ENCODE measurements around the gene C22orf23.

C22orf23 gene

DNA sequence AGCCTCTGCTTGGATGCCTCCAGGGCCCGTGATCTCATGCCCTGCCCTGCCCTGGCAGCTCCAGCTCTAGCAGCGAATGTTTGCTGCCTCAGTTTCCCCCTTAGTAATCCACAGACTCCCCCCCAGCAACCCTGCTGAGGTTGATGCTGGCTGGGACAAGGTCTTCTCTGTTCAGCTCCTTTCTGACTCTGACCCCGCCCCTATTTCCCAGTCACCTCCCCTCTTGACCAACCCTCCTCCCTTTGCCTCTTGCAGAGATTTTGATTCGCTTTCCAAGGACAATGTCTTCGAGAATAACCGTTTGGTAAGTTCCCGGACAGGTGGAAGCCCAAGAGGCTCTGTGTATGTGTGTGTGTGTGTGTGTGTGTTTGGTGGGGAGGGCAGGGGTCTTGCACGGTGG lies 41.7 kb downstream of the C22orf23 start:
- Histone ChIP-seq H3K9me3 (ENCODE audit: insufficient read depth, low read depth, low read length) (peaks cover 2% of the 10 kb centered on the region), H3K18ac (ENCODE audit: low read length) (no peak overlapping the region), H3K4me2 (ENCODE audit: low read length) (no peak overlapping the region), H3K36me3 (ENCODE audit: control insufficient read depth in 1 of 2, insufficient read depth in 2 of 2, low read length in 2 of 2) (peaks cover 55 to 58% of the 10 kb centered on the region in 2 experiments), H2BK5ac (ENCODE audit: low read depth, low read length, poor library complexity) (no peak overlapping the region), H3K14ac (ENCODE audit: low read length) (no peak overlapping the region), H4K8ac (ENCODE audit: low read depth, low read length) (no peak overlapping the region), H4K12ac (ENCODE audit: low read depth, low read length) (no peak overlapping the region), H2BK12ac (ENCODE audit: low read length) (no peak overlapping the region), H3K79me1 (ENCODE audit: low read length) (peaks cover 14% of the 10 kb centered on the region), H2AK5ac (ENCODE audit: low read length) (no peak overlapping the region), H3K4ac (ENCODE audit: low read depth, low read length) (no peak overlapping the region), H3K23ac (ENCODE audit: low read length) (no peak overlapping the region), H3K27me3 (ENCODE audit: insufficient read depth, low read length) (no peaks in the 10 kb centered on the region), H2BK120ac (ENCODE audit: insufficient read depth, low read length, poor library complexity) (no peak overlapping the region), H4K91ac (ENCODE audit: low read depth, low read length) (no peak overlapping the region), H3K9ac (ENCODE audit: low read length) (no peak overlapping the region), H3K27ac (ENCODE audit: low read depth, low read length) (no peak overlapping the region), H3K79me2 (ENCODE audit: control insufficient read depth, insufficient read depth, low read length, poor library complexity) (peaks cover 25% of the 10 kb centered on the region), H3K4me1 (ENCODE audit: control insufficient read depth in 1 of 2, insufficient read depth in 2 of 2, low read length in 2 of 2) (peaks cover 24% of the 10 kb centered on the region in 2 experiments), H3K4me3 (ENCODE audit: low read depth, low read length) (no peak overlapping the region), H2AFZ (ENCODE audit: insufficient read depth, low read length, poor library complexity) (no peak overlapping the region)
- no peak for DNase-seq
- WGBS (ENCODE audit: extremely low coverage, insufficient coverage, insufficient read length), result no CpG with 5 or more reads among the region's 8 CpGs

DNA sequence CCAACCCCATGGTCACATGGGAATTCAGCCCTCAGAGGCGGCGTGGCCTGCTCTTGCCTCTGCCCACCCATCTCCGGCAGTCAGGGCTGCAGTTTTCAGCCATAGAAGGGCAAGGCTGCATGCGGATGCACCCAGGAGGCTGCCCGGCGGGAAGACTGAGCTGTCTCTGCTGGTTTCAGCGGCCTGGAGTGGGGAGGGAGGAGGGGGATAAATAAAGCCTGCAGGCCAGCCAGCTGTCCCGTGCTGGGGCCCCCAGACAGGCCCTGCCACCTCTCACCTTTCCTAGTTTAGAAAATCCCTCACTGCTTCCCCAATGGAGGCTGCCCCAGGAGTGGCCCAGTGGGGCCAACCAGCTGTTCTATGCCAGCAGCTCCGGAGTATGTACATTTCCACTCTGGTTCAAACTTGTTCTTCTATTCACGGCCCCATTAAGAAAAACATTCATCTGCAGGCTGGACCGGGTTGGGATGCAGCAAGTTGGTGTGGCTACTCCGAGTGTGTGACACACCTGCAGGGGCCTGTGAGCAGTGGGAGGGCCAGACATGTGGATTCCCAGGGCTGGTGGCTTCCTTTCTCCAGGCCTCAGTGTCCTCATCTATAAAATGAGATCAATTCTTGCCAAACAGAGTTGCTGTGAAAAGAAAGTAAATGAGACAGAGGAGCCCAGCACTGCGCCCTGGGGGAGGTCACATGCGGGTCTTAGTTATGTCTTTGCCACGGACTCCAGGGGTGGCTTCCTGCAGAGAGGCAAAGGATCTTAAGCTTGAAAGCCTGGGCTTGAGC lies 42.3 kb downstream of the C22orf23 start:
- Histone ChIP-seq H3K27ac (ENCODE audit: low read depth, low read length) (peak overlapping the region; percentile 36), H3K23ac (ENCODE audit: low read length) (no peak overlapping the region), H3K27me3 (ENCODE audit: insufficient read depth, low read length) (no peaks in the 10 kb centered on the region), H3K4me1 (ENCODE audit: control insufficient read depth in 1 of 2, insufficient read depth in 2 of 2, low read length in 2 of 2) (peaks cover 24% of the 10 kb centered on the region in 2 experiments), H3K79me1 (ENCODE audit: low read length) (peaks cover 19% of the 10 kb centered on the region), H3K9me3 (ENCODE audit: insufficient read depth, low read depth, low read length) (peaks cover 2% of the 10 kb centered on the region), H3K36me3 (ENCODE audit: control insufficient read depth in 1 of 2, insufficient read depth in 2 of 2, low read length in 2 of 2) (peaks cover 49 to 52% of the 10 kb centered on the region in 2 experiments), H3K9ac (ENCODE audit: low read length) (no peak overlapping the region), H3K4me3 (ENCODE audit: low read depth, low read length) (no peak overlapping the region), H2AFZ (ENCODE audit: insufficient read depth, low read length, poor library complexity) (no peak overlapping the region), H4K8ac (ENCODE audit: low read depth, low read length) (no peak overlapping the region), H3K14ac (ENCODE audit: low read length) (no peak overlapping the region), H2AK5ac (ENCODE audit: low read length) (no peak overlapping the region), H3K79me2 (ENCODE audit: control insufficient read depth, insufficient read depth, low read length, poor library complexity) (peaks cover 30% of the 10 kb centered on the region), H3K18ac (ENCODE audit: low read length) (peak overlapping the region; percentile 5), H2BK12ac (ENCODE audit: low read length) (no peak overlapping the region), H4K91ac (ENCODE audit: low read depth, low read length) (no peak overlapping the region), H2BK5ac (ENCODE audit: low read depth, low read length, poor library complexity) (no peak overlapping the region), H4K12ac (ENCODE audit: low read depth, low read length) (no peak overlapping the region), H3K4me2 (ENCODE audit: low read length) (no peak overlapping the region), H2BK120ac (ENCODE audit: insufficient read depth, low read length, poor library complexity) (no peak overlapping the region), H3K4ac (ENCODE audit: low read depth, low read length) (peak overlapping the region; percentile 85)
- DNase-seq, result peak in 1 of 2 donors; percentile 39
- WGBS (ENCODE audit: extremely low coverage, insufficient coverage, insufficient read length), result no CpG with 5 or more reads among the region's 15 CpGs

GRCh38 chr22:37909766-37910165 lies 43.6 kb downstream of the C22orf23 start:
- no peaks in the 10 kb centered on the region for H3K27me3 ChIP-seq (ENCODE audit: insufficient read depth, low read length)
- peaks cover 35% of the 10 kb centered on the region for H3K79me2 ChIP-seq (ENCODE audit: control insufficient read depth, insufficient read depth, low read length, poor library complexity)
- no peak overlapping the region for H2BK120ac ChIP-seq (ENCODE audit: insufficient read depth, low read length, poor library complexity)
- peak overlapping the region; percentile 34 for H3K18ac ChIP-seq (ENCODE audit: low read length)
- H3K4me3 ChIP-seq (ENCODE audit: low read depth, low read length), result no peak overlapping the region
- H3K9me3 ChIP-seq (ENCODE audit: insufficient read depth, low read depth, low read length), result no peaks in the 10 kb centered on the region
- no peak overlapping the region for H2BK5ac ChIP-seq (ENCODE audit: low read depth, low read length, poor library complexity)
- no peak overlapping the region for H4K91ac ChIP-seq (ENCODE audit: low read depth, low read length)
- no peak overlapping the region for H3K9ac ChIP-seq (ENCODE audit: low read length)
- WGBS (ENCODE audit: extremely low coverage, insufficient coverage, insufficient read length), result no CpG with 5 or more reads among the region's 7 CpGs
- no peak overlapping the region for H2BK12ac ChIP-seq (ENCODE audit: low read length)
- no peak overlapping the region for H2AFZ ChIP-seq (ENCODE audit: insufficient read depth, low read length, poor library complexity)
- no peak overlapping the region for H3K23ac ChIP-seq (ENCODE audit: low read length)
- H3K14ac ChIP-seq (ENCODE audit: low read length), result no peak overlapping the region
- no peak overlapping the region for H2AK5ac ChIP-seq (ENCODE audit: low read length)
- DNase-seq, result peak; percentile 34 to 55
- H4K12ac ChIP-seq (ENCODE audit: low read depth, low read length), result no peak overlapping the region
- H3K4ac ChIP-seq (ENCODE audit: low read depth, low read length), result peak overlapping the region; percentile 57
- no peak overlapping the region for H3K4me2 ChIP-seq (ENCODE audit: low read length)
- peaks cover 28 to 31% of the 10 kb centered on the region in 2 experiments for H3K4me1 ChIP-seq (ENCODE audit: control insufficient read depth in 1 of 2, insufficient read depth in 2 of 2, low read length in 2 of 2)
- H4K8ac ChIP-seq (ENCODE audit: low read depth, low read length), result no peak overlapping the region
- peak overlapping the region; percentile 21 for H3K27ac ChIP-seq (ENCODE audit: low read depth, low read length)
- H3K36me3 ChIP-seq (ENCODE audit: control insufficient read depth in 1 of 2, insufficient read depth in 2 of 2, low read length in 2 of 2), result peaks cover 36 to 43% of the 10 kb centered on the region in 2 experiments
- H3K79me1 ChIP-seq (ENCODE audit: low read length), result peaks cover 29% of the 10 kb centered on the region

- H3K79me2 ChIP-seq (ENCODE audit: control insufficient read depth, insufficient read depth, low read length, poor library complexity), result peaks cover 35% of the 10 kb centered on the region
- H3K4me1 ChIP-seq (ENCODE audit: control insufficient read depth in 1 of 2, insufficient read depth in 2 of 2, low read length in 2 of 2), result peaks cover 34 to 38% of the 10 kb centered on the region in 2 experiments
- peaks cover 37% of the 10 kb centered on the region for H3K79me1 ChIP-seq (ENCODE audit: low read length)
- peak overlapping the region; percentile 99 for H4K91ac ChIP-seq (ENCODE audit: low read depth, low read length)
- H2AFZ ChIP-seq (ENCODE audit: insufficient read depth, low read length, poor library complexity), result no peak overlapping the region
- peak overlapping the region; percentile 28 for H2AK5ac ChIP-seq (ENCODE audit: low read length)
- H2BK5ac ChIP-seq (ENCODE audit: low read depth, low read length, poor library complexity), result peak overlapping the region; percentile 98
- no CpG with 5 or more reads among the region's 19 CpGs for WGBS (ENCODE audit: extremely low coverage, insufficient coverage, insufficient read length)
- peak in 1 of 2 donors; percentile 48 for DNase-seq
- H3K36me3 ChIP-seq (ENCODE audit: control insufficient read depth in 1 of 2, insufficient read depth in 2 of 2, low read length in 2 of 2), result peaks cover 23 to 26% of the 10 kb centered on the region in 2 experiments
- H3K14ac ChIP-seq (ENCODE audit: low read length), result peak overlapping the region; percentile 74
- H3K18ac ChIP-seq (ENCODE audit: low read length), result peak overlapping the region; percentile 27
- peak overlapping the region; percentile 23 for H4K8ac ChIP-seq (ENCODE audit: low read depth, low read length)
- peak overlapping the region; percentile 65 for H3K4me2 ChIP-seq (ENCODE audit: low read length)
- no peak overlapping the region for H3K23ac ChIP-seq (ENCODE audit: low read length)
- H3K9ac ChIP-seq (ENCODE audit: low read length), result peak overlapping the region; percentile 79
- no peak overlapping the region for H2BK12ac ChIP-seq (ENCODE audit: low read length)
- H3K27me3 ChIP-seq (ENCODE audit: insufficient read depth, low read length), result no peaks in the 10 kb centered on the region
- peak overlapping the region; percentile 85 for H3K4me3 ChIP-seq (ENCODE audit: low read depth, low read length)
- H3K27ac ChIP-seq (ENCODE audit: low read depth, low read length), result peak overlapping the region; percentile 99
- H4K12ac ChIP-seq (ENCODE audit: low read depth, low read length), result peak overlapping the region; percentile 94
- peak overlapping the region; percentile 60 for H2BK120ac ChIP-seq (ENCODE audit: insufficient read depth, low read length, poor library complexity)
- no peaks in the 10 kb centered on the region for H3K9me3 ChIP-seq (ENCODE audit: insufficient read depth, low read depth, low read length)
- peak overlapping the region; percentile 99 for H3K4ac ChIP-seq (ENCODE audit: low read depth, low read length)
These were observed 46.1 kb downstream of the C22orf23 start for GRCh38 chr22:37907036-37907954.
